GM21786 (cell line): ENCODE results near the gene ARID3A.

Source experiments
- ATAC-seq: cut with Tn5 transposase; IDR thresholded peaks from one replicate; pipeline ENCODE4 v1.9.1; 2021; ENCODE audit not compliant: unreplicated experiment

Gene ARID3A

DNA sequence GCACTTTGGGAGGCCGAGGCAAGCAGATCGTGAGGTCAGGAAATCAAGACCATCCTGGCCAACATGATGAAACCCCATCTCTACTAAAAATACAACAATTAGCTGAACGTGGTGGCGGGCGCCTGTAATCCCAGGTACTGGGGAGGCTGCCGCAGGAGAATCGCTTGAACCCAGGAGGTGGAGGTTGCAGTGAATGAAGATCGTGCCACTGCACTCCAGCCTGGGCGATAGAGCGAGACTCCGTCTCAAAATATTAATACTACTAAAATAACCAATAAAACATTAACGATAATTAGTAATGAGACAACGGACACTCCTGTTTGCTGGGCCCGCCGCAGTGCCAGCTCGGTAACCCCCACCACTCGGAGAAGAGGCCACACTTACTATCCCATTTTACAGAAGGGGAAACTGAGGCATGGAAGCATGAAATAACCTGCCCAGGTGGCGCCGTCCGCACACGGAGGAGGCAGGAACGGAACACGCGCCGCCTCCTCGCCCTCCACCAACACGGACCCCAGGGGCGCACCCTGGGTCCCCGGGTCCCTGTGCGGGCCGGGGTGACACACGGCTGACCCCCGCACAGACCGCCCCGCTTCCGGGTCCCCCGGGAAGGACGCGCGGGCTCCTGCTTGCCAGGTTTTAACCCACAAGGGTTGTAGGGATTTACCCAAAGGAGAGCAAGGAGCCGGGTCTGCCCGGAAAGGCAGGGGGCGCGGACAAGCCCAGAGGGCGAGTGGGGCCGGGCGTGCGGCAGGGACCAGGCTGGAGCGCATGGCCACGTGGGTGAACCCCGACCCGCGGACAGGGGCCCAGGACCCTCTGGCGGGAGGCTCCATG is 14.4 kb upstream of the ARID3A start:
- no peak for ATAC-seq

DNA sequence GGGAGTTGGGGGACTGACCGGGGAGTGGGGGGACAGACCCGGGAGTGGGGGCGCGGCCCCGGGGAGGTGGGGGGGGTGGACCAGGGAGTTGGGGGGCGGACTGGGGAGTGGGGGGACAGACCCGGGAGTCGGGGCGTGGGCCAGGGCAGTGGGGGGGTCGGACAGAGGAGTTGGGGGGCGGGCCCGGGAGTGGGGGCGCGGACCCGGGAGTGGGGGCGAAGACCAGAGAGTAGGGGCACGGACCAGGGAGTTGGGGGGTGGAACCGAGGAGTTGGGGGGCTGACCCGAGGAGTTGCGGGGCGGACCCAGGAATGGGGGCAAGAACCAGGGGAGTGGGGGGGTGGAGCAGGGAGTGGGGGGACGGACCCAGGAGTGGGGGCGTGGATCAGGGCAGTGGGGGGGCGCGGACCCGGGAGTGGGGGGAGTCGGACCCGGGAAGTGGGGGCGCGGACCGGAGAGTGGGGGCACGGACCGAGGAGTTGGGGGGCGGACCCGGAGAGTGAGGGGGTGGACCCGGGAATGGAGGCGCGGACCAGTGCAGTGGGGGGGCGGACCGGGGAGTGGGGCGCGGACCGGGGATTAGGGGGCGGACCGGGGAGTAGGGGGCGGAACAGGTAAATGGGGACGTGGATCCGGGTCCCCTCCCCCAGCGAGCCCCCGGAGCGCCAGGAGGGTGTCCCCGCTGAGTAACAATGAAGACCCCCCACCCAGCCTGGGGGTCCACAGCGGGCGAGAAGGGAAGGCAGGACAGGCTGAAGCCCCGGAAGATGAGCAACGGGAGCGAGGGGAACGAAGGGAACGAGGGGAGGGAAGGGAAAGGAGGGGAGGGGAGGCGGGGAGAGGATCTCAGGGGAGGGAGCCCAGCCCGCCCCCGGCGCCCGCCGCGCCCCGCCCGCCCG is 13.4 kb upstream of the ARID3A start:
- ATAC-seq: no peak

DNA sequence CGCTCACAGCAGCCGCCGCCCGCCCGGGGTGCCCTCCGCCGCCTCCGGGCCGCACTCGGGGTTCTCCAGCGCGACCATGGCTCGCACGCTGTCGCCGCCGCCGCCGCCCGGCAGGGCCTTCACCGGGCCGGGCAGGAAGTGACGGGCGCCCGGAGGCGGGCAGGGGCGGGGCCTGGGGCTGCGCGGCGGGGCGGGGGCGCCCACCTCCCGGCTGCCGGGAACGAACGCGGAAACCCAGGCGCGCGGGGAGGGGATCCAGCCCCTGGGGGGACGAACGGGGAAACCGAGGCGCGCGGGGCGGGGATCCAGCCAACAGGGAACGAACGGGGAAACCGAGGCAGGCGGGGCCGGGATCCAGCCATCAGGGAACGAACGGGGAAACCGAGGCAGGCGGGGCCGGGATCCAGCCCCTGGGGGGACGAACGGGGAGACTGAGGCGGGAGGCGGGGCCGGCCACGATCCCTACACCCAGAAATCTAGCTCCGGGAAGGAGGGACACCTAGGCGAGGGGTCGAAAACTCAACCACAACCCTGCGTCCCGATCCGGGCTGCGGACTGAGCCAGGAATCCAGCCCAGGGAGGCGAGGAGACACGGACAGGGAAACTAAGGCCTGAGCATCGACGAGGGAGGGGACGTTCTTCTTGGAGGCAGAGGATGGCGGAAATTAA is 12.6 kb upstream of the ARID3A start, which contains the start of gene R3HDM4:
TSS of gene R3HDM4 (minus strand) at position 140 of the 669 bp plus-strand sequence. CDS start at position 78, 62 bp downstream.
- ATAC-seq: no peak

DNA sequence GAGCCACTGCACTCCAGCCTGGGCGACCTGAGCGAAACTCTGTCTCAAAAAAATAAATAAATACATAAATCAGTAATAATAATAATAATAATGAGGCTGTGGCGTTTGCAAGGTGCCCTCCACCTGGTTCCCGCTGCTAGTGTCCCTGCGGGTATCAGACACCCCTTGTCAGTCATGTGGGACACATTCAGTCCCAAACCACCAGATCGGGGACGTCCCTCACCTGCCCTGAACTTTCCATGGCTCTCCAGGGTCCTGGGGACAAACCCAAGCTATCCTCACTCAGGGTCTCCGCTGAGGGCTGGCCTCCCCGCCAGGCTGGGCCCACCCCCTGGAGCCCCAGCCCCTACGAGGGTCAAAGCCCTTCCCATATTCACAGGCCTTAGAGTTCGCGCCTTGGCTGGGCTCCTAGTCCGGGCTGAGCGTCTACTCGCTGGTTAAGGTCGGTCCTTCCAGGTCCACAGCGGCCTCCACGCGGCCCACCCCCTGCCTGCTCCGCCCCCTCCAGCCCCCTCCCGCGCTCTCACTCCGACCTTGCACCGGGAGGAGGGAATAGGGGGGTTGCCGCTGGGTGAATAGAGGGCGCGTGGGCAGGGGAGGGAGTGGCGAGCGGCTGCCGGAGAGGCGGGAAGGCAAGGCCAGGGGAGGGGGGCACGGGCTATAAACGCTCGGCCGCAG is 9.1 kb upstream of the ARID3A start:
- no peak for ATAC-seq

DNA sequence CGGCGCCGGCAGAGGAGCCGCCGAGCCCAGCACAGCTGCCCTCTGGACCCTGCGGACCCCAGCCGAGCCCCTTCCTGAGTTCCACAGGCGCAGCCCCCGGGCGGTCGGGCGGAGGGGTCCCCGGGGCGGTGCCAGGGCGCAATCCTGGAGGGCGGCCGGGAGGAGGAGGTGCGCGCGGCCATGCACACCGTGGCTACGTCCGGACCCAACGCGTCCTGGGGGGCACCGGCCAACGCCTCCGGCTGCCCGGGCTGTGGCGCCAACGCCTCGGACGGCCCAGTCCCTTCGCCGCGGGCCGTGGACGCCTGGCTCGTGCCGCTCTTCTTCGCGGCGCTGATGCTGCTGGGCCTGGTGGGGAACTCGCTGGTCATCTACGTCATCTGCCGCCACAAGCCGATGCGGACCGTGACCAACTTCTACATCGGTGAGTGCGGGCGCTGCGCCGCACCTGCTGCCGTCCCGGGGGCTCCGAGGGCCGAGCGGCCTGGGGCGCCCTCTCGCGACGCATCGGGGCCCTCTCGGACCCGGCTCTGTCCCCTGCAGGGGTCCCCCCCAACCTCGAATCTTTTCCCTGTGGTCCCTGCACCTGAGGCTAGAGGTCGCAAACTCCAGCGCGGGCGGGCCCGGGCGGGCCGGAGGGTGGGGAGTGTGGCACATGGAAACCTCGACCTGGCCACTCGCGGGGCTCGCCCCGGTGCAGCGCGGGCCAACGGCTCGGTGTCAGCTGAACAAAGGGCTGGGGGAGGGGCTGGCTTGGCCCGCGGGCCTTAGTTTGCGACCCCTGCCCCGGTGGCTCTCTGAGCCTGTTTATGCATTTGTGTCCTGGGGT is 8.3 kb upstream of the ARID3A start, which contains the start of gene KISS1R:
TSS of gene KISS1R (plus strand) at position 11 of the 829 bp plus-strand sequence. CDS start at position 181, 170 bp downstream.
- no peak for ATAC-seq

DNA sequence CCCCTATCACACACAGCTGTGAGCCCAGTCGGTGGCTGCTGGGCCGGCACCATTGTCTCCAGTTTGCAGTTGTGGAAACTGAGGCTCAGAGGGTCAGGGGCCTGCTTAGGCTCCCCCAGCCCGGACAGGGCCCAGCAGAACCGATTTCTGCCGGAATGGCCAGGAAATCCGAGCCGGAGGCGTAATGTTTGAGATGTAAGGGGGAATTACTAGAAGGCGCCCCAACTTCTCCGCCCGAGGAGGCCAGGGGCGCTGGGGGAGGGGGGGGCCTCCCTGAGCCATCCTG is 7.7 kb upstream of the ARID3A start:
- ATAC-seq: no peak

DNA sequence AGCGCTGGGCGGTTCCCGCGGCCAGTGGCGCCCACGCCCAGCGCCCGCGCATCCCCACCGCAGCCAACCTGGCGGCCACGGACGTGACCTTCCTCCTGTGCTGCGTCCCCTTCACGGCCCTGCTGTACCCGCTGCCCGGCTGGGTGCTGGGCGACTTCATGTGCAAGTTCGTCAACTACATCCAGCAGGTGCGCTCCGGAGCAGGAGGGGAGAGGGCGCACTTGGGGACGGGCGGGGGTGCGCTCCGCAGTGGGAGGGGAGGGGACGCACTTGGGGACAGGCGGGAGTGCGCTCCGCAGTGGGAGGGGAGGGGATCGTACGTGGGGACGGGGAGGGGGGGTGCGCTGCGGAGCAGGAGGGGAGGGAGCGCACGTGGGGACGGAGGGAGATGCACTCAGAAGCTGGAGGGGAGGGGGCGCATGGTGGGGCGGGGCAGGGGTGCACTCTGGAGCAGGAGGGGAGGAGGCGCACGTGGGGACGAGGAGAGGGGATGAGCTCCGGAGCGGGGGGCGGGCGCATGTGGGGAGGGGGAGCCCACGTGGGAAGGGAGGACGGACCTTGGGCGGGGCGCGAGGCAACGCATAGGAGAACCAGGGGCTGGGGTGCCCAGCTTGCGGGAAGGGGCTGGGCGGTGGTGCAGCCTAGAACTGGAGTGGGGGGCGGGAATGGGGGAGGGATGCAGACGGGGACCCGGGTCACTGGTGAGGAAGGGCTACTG is 7.2 kb upstream of the ARID3A start:
- no peak for ATAC-seq

DNA sequence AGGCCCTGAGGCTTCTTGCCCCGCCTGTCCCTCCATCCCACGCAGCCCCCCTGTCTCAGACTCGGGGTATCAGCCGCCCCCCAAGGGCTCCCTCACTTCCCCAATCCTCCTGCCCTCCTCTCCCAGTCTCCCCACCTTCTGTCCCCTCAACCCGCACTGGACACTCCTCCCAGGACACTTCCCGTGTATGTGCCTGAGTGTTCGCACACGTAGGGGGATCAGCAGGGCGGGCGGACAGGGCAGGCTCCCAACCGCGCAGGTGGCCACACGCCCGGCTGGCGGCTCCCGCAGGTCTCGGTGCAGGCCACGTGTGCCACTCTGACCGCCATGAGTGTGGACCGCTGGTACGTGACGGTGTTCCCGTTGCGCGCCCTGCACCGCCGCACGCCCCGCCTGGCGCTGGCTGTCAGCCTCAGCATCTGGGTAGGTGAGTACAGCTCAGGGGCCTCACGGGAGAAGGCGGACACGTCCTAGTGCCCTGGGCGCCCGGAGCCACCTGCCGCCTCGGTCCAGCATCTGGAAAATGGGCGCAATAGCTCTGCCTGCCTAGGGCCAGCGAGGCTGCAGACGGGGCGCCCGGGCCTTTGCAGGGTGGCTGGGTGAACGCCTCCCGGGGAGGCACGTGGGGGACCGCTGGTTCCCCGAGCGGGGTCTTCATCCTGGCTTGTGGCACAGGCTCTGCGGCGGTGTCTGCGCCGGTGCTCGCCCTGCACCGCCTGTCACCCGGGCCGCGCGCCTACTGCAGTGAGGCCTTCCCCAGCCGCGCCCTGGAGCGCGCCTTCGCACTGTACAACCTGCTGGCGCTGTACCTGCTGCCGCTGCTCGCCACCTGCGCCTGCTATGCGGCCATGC is 6.4 kb upstream of the ARID3A start:
- ATAC-seq: no peak

DNA sequence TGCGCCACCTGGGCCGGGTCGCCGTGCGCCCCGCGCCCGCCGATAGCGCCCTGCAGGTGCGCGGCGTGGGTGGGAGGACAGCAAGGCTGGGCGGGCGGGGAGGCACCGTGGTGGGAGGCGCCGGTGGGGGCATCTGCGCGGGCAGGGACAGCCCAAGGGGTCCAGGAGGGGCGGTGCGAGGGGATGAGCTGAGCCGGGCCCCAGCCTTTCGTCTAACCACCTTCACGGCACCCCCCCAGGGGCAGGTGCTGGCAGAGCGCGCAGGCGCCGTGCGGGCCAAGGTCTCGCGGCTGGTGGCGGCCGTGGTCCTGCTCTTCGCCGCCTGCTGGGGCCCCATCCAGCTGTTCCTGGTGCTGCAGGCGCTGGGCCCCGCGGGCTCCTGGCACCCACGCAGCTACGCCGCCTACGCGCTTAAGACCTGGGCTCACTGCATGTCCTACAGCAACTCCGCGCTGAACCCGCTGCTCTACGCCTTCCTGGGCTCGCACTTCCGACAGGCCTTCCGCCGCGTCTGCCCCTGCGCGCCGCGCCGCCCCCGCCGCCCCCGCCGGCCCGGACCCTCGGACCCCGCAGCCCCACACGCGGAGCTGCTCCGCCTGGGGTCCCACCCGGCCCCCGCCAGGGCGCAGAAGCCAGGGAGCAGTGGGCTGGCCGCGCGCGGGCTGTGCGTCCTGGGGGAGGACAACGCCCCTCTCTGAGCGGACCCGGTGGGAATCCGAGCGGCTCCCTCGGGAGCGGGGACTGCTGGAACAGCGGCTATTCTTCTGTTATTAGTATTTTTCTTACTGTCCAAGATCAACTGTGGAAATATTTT is 5.6 kb upstream of the ARID3A start:
- ATAC-seq: no peak

DNA sequence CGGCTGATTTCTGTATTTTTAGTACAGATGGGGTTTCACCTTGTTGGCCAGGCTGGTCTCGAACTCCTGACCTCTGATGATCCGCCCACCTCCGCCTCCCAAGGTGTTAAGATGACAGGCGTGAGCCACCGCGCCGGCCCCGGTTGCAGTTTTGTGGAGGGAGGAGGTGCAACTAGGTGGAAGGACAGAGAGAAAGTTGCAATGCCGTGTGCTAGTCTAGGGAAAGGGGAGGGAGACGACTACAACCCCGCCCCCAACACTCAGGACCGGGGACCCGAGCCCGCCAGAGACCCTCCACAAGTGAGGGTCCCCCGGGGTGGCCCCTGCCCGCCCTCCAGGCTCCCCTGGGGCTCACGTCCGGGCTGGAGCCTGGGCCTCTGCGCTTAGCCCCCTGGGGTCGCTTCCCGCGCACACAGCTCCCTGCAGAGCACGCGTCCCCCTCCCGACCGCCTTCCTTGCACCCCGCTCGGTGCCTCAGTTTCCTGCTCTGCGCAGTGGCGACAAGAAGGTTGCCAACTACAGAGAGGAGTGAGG is 1.2 kb upstream of the ARID3A start:
- no peak for ATAC-seq

DNA sequence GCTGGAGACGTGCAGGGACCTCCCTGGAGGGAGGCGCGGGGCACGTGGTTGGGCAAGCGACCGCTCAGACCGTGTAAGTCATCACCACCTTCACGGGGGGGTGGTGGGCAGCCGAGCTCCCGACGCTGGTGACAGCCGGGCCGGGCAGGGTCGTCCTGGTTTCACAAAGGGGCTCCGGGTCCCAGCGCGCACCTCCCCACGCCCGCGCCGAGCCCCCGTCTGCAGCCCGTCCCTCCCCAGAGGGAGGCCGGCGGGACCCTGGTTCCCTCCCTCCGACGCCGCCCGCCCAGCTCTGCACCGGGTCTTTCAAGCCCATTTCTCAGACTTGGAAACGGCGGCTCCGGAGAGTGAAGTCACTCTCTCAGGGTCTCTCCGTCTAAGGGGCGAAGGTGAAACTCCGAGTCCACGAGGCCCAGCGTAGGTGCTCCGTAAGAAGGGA is 729 bp upstream of the ARID3A start:
- ATAC-seq: peak; percentile 39

DNA sequence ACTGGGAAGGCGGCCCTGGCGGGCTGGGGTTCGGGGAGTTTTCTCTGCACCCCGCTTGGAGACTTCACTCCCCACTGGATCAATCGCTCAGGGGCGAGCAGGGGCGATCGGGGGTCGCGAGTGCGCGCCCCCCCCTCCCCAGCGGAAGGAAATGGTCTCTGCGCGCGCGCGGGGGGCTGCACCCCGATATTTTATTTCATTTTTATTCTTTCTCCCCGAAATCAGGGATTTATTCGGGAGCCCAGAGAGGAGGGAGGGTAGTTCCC is 421 bp downstream of the ARID3A start:
- ATAC-seq: no peak

DNA sequence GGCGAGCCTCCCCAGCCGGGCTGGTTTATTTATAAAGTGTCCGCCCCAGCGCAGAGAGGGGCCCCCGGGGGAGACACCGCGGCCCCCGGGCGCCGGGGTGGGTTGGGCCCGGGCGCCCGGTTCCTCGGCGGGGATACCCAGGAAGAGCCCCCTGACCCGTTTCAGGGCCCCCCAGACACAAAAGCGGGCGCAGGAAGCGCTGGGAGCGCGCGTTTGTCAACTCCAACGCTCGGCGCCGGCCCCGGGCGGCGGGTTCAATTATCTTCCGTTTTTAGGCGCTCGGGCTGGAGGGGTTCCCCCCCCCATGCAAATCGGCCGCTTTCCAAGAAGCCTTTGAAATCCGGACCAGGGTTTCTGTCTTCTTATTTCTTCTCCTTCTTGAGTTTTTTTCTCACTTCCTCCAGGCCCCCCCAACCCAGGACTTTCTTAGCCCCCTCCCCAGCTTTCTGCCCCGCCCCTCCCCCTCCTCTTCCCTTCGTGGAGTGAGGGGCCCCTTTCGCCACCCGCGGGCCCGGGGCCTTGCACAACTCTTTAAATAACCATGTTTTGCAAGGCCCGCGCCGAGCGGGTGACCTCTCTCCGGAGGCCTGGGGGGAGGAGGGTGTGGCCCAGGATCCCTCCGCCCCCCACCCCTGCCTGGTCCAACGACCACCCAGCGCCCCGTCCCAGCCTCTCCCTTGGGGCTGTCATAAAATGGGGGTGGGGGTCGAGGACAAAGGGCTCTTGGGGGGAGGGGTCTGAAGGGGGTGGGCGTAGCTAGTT is 935 bp downstream of the ARID3A start:
- no peak for ATAC-seq

DNA sequence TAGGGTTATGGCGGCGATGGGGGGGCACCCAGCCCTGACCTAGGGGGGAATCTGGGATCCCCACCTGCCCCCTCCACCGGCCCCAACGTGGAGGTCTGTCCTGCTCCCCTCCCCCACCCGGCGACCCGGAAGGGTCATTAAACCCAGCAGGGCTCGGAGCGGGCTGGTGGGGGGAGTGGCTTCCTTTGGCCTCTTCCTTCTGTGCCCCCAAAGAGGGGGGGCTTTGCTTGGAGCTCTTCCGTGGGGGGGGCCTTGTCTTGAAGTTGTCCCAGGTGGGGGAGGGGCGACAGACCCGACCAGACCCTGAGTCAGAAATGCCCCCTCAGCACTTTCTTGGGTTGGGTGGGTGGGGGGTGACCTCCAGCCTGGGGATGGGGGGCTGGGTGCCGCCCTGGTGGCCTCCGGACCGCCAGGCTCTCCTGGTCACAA is 1.5 kb downstream of the ARID3A start:
- ATAC-seq: no peak

DNA sequence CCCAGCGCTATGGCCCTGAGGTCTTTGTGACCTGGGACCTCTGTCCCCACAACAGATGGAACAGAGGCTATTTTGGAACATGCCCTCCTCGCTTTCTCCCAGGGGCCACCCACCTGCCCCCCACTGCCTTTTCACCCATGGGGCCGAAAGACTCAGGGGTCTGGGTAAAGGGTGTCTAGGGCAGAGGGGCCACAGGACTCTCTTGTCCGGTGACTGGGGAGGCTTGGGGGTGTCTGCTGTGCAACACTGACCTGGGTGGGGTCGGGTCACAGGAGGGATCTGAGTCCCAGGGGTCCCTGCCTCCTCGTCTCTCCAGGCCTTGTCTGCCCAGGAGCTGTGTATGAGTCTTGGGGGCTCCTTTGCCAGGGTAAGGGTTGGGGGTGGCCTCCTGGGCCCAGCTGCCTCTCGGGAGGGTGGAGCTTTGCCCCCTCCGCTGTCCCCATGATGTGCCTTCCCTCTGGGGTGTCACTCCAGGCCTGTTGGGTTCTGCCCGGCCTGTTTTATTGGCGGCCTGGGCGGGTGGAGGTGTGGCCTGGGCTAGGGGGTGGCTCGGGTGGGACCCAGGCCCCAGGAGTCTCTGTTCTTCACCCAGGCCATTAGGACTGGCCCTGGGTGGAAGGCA is 2.1 kb downstream of the ARID3A start:
- no peak for ATAC-seq

DNA sequence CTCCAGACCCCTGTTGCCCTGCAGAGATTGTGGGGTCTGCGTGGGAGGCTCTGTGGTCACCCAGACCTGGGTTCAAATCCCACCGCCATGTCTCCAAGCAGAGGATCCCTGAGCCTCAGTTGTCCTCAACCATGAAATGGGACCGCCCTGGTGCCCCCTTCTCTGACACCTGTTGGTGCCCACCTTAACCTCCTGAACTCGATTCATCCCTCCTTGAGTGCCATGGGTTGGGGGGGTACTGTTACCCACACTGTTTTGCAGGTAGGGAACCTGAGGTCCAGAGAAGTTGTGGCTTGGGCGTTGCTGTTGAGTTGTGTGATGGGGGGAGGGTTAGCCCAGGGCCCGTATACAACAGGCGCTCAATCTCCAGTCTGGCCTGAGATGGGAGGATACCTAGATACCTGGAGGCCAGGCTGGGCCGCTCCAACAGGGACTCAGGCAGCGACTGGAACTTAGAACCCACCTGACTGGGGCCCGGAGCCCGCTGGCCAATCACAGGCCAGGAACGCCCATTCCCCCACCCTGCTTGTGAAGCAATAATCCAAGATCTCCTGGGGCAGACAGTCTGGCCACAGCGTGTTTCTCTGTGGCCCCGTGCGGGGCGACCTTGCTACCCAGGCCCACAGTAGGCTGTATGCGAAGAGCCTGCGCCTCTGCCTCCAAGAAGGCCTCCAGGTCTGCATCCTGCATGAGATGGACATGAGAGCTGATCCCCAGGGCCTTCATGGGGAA is 2.8 kb downstream of the ARID3A start:
- no peak for ATAC-seq
